HUDEP-2 (cell line): ENCODE measurements around the gene PADI6.
"Not testable (repeated sequence)": the region's sequence is repeated elsewhere in the genome, so short reads cannot be mapped to it uniquely, and the experiment has no call there.

ENCODE experiments used
- DNase-seq, 76 experiments: peaks; one replicate each; lab custom pipeline; 2025; ENCODE audit not compliant: unreplicated experiment in 76 of 76; lab: John Stamatoyannopoulos, UW

PADI6 gene

GRCh38 chr1:17404034-17404684, 32.2 kb downstream of the PADI6 start:
- no peak for DNase-seq

- no peak for DNase-seq
Observed at GRCh38 chr1:17404820-17405219, 32.8 kb downstream of the PADI6 start.

DNA sequence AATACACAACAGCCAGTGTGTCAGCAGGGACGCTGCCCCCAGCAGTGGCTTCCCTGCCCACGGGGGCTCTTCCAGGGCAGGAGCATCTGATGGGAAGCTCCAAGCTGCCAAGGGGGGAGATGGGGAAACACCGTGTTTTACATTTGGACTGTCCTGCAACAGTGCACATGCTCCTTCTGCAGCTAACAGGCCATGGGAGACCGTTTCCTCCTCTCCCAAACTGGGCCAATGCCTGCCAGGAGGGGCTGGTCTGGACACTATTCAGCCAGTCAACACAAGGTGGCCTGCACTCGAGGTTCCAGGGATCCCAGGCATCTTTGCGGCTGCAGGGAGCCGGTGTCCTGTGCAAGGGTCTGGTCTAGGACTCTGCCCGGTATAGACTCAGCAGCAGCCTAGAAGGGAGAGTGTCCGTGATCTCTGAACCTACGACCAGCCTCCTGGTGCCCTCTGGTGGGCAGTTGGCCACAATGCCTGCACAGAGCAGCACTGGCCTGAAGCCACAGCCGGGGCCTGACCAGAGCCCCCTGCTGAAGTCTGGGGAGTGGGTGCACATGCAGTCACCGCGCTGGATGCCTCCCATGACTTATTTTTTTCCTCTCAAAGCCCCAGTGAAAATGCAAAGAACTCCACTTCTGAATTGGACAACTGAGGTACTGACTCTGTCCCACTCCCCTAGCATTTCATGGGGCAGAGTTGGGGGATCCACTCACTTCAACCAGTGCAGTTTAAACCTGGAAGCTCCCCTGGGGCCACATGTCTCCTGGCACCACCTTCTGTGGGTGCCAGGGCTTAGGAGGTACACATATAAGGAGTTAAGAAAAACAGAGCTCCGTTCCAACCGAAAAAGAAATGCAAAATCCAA, 34.1 kb downstream of the PADI6 start:
- DNase-seq: peak in 53 of 76 experiments; percentile 1 to 66 (median 25)

DNA sequence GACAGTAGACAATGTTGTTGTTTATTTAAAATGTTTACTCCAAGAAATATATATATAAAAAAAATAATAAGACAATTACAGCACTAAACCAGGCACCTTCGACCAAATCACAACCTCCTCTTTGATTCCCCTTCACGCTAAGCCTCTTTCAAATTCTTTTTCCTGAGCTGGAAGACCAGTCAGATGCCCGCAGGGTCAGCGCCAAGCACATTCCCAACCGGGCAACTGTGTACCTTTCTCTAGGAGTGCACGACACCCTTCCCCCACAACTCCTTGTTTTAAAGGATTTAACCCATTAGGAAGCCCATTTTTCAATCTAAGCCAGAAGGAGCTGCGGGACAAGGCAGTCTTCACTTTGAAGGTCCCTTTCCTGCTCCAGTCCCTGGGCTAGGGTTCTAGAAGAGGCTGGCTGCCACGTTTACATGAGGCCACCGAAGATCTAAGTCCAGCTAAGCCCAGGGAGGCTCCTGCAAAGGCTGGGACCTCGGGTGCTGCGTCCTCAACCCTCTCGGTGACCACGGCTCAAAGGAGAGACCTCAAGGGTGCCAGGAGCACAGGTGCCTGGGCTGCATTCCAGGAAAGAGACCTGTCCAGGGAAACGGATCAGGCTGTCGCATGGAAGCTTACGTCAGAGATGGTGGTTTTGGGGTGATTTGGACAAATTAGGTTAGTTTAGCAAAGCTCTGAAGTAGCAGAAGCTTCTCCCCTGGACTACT, 34.9 kb downstream of the PADI6 start:
- not testable (repeated sequence) for DNase-seq

GRCh38 chr1:17407786-17408514, 36.0 kb downstream of the PADI6 start:
- DNase-seq: peak in 1 of 76 experiments; percentile 13

DNA sequence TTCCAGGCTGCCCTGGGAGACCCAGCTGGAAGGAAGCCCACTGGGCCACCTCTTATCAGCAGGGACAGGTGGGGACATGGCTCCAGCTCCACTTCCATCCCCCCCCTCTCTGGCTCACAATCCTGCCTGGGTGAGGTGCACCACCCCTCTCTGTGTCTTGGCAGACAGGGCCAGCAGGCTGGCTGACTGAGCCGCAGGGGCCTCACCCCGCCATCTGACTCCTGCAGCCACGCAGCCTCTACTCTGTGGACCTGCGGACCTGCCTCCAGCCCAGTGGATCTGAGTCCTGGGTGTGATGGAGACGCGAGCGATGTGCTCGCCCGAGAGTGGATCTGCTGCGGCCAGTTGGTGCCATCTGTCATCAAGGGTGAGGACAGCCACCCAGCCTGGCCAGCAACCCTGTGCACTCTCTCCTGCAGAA, 37.4 kb downstream of the PADI6 start:
- peak in 54 of 76 experiments; percentile 2 to 77 (median 40) for DNase-seq

GRCh38 chr1:17412093-17412870, 40.3 kb downstream of the PADI6 start:
- DNase-seq: no peak

DNA sequence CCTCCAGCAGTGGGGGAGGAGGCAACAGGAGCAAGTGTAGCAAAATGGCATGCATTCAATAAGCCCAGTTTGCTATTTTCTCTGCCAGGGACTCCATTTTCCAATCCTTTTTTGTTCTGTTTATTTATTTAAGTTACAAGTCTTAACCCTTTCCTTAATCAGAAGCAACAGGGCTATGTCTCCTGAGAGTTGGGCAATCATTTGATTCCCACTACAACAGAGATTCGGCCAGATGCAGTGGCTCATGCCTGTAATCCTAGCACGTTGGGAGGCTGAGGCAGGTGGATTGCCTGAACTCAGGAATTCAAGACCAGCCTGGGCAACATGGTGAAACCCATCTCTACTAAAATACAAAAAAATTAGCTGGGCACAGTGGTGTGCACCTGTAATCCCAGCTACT, 42.0 kb downstream of the PADI6 start:
- no peak for DNase-seq

GRCh38 chr1:17416389-17416788, 44.4 kb downstream of the PADI6 start:
- no peak for DNase-seq

DNA sequence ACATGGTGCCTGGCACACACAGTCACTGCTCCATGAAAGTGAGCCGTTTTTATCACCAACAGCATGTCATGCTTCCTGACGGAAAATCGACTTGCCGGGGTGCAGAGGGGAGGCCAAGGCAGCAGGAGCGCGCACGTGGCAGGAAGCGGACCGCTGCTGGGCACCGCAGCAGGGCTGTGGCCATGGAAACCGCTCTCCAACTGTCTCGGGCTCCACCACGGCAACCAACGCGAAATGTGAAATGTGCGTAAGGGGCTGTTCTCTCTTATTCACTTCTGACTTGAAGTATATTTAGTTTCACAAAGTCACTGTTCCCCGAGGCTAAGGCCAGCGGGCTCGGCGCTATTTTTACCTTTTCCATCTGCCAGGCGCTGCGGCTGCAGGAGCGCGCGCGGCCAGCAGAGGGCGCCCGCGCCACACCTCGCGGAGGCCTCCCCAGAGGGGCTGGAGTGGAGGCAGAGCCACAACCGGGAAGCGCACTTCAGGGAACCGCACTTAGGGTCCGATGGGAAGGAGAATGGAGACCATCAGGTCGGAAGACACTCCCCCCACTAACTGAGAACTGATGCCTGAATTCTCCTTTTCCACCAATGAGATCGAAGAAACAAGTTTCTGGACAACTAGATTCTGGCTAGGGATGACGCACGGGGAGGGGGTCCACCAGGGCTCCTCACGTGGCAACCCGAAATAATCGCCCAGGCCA, 47.8 kb downstream of the PADI6 start:
- DNase-seq: peak in 52 of 76 experiments; percentile 9 to 76 (median 40)

- peak in 11 of 76 experiments; percentile 10 to 33 (median 27) for DNase-seq
Observed at GRCh38 chr1:17420391-17420918, 48.5 kb downstream of the PADI6 start.

- no peak for DNase-seq
Observed at GRCh38 chr1:17422461-17422860, 50.5 kb downstream of the PADI6 start.

GRCh38 chr1:17423781-17424245, 51.8 kb downstream of the PADI6 start:
- DNase-seq: no peak

DNA sequence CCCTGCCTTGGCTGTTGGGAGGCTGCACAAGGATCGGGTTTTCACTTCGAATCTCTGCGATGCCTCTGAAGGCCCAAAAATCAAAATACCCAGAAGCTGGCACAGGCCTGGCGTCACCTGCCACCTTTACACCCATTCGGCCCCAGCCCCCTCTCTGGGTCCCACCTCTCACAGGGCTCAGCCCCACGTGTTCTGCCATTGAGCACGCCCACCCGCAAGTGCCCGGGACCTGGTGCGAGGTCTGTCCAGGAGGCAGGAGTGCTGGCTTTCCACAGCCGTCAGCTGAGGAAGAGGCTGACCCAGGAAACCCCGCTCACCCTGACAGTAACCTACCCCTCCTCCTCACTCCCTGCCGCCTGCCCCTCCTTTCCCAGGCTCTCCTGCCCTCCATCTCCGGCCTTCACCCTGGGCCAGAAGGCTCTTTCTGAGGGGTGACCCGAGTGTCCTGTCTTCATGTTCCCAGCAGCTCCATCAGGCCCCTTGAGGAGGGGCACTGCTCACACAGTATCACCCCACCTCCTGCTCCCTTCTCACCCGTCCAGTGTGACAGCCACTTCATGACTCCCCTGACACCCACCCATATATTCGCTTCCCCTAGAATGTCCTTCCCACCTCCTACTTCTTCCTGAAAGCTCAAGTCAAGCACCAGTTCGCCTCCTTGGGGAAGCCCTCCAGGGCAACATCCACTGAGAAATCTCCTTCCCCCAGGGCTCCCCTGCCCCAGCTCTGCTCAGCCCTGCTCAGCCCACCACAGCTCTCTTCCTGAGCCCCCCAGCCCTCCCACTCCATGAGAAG, 54.0 kb downstream of the PADI6 start:
- peak in 1 of 76 experiments; percentile 9 for DNase-seq

GRCh38 chr1:17427696-17428660, 56.0 kb downstream of the PADI6 start:
- DNase-seq: no peak

- DNase-seq: no peak
Observed at GRCh38 chr1:17429183-17429582, 57.2 kb downstream of the PADI6 start.

GRCh38 chr1:17432412-17432811, 60.4 kb downstream of the PADI6 start:
- no peak for DNase-seq
